NCI-H146 treated with DMSO at 0.1 percent for 48 hours (cell line): ENCODE measurements around the gene STX17.
A peak's percentile ranks its signal among the peaks of the same experiment; 100 is the strongest.
"Not testable (repeated sequence)": the region's sequence is repeated elsewhere in the genome, so short reads cannot be mapped to it uniquely, and the experiment has no call there.

Experiments used
- DNase-seq: peaks from one replicate; lab custom pipeline; 2025; ENCODE audit not compliant: unreplicated experiment; lab: John Stamatoyannopoulos, UW

Gene STX17

DNA sequence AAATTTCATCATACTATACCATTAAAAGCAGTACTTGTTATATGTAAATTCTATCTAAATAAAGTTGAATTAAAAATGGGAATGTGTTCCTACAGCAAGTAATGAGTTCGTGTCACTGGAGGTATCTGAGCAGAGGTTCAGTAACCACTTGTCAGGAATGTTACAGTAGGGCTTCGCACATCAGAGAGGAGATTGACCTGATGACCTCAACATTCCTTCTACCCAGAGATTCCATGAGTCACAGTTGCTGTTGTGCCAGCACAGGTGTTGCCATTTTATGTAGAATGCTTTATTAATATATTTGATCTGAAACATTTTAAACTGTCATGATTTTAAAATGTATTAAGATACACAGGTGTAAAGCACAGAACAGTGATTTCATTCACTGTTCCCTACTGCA lies 60.3 kb downstream of the STX17 start:
- no peak for DNase-seq

DNA sequence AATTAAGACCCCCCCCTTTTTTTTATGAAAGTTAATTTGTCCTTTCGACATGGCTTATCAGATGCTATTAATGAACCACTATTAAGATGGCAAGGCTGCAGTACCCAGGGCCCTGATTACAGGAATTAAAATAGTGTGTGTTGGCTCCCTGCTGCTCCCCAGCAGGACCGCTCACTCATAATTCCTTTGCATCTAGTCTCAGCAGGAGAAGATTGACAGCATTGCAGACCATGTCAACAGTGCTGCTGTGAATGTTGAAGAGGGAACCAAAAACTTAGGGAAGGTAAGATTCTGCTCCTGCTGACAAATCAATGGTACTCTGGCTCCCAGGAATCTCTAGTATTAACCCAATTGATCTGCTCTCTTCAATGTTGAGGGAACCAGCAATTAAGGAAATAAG lies 61.0 kb downstream of the STX17 start:
- no peak for DNase-seq

DNA sequence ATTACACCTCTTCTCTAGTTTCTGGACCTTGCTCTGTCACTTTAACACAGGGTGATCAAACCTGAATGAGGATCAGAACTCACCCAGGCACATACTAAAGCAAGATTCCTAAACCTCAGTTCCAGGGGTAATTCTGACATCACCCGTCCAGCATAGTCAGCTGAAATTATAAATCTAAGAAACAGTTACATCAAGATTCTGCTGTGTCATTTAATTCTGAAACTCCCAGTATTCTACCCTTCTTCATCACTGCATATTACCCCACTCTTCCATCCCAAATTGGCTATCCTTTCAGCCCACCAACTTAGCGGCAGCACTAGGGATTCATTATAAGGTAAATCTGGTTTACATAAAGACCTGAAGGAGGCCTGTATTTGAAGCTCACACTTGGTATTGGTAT lies 64.0 kb downstream of the STX17 start:
- no peak for DNase-seq

DNA sequence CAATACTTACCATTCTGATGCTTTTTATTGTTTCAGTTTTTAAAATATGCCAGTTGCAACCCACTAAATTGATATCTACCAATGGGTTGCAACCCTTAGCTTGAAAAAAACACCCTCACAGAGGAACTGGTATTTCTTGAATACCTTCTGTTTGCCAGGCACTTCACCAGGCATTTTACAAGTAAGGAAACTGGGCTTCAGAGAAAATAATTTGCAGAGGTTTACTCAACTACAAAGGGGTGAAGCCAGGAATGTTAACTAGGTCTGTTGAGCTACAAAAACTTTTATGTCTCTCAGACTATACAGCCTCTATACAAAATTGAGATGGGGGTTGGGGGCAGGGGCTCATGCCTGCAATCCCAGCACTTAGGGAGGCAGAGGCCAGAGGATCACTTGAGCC lies 65.0 kb downstream of the STX17 start:
- no peak for DNase-seq

- no peak for DNase-seq
These were observed 67.0 kb downstream of the STX17 start for GRCh38 chr9:99973455-99973854.

DNA sequence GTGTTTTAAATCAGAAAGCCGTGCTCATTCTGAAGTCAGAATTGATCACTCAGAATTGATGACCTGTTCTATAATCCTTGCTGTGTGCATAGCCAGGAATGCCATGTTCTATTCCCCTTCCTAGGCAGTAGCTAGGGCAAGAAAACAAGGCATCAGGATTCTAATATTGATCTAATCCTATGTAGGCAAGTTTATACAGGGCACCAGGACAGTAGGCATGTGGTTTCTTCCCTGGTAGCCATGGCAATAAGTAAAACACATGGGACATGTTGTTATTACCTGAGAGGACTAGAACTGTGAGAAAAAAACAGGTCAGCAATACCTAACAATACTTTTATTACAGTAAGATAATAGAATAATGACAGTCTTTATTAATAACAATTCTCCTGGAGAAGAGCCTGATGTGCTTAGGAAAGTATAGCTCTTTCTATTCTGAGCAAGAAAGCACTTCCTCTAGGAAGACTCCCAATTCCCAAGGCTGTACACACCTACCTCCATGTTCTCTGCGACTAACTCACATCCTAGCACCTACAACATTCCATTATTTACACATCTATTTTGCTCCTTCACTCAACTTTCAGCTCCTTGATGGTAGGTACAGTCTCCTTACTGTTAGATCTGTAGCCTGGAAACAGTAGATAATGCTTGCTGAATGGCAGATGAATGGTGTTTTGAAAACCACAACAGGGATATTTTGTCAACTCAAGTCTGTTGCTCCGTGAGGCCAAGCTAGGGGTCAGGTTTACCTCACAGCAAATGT lies 70.8 kb downstream of the STX17 start:
- no peak for DNase-seq

- no peak for DNase-seq
These were observed 71.8 kb downstream of the STX17 start for GRCh38 chr9:99978221-99978620.

DNA sequence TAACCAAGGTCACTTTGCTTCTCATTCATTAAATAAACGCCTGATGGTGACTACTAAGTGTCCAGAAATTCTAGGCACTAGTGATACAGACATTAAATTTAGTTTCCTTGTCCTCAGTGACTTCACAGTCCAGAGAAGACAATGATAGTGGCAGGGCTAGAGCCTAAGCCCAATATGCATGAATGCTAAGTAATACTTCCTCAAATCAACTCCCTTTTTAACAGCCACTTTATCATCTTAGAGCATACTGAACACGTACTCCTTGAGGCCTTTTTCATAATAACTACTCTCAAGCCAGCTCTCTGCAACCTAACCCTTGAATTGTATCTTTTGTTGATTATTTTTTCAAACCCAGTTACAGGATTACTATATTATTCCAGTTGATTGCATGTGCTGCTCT lies 74.1 kb downstream of the STX17 start:
- DNase-seq, result no peak

DNA sequence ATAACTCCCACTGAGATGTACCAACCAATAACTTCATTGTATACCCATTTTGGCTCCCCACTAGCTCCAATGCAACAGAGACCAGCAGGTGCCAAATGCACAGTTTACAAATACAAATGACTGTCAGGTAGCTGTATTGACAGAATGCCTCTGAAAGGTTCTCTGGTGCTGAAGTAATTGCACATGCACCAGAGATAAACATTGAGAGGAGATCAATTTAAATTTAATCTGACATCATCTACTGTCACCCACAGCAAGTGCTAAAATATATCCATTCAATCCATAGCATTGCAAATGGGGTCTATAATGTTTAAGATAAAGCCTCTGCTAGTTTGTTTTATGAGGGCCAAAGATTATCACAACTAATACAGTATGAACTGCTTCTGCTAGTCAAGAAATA lies 80.2 kb downstream of the STX17 start:
- peak; percentile 53 for DNase-seq

- DNase-seq, result not testable (repeated sequence)
These were observed 84.1 kb downstream of the STX17 start for GRCh38 chr9:99990508-99990907.

- DNase-seq, result no peak
These were observed 91.8 kb downstream of the STX17 start for GRCh38 chr9:99998266-99998665.

- DNase-seq, result no peak
These were observed 92.4 kb downstream of the STX17 start for GRCh38 chr9:99998866-99999265.

- no peak for DNase-seq
These were observed 93.3 kb downstream of the STX17 start for GRCh38 chr9:99999797-100000196.

DNA sequence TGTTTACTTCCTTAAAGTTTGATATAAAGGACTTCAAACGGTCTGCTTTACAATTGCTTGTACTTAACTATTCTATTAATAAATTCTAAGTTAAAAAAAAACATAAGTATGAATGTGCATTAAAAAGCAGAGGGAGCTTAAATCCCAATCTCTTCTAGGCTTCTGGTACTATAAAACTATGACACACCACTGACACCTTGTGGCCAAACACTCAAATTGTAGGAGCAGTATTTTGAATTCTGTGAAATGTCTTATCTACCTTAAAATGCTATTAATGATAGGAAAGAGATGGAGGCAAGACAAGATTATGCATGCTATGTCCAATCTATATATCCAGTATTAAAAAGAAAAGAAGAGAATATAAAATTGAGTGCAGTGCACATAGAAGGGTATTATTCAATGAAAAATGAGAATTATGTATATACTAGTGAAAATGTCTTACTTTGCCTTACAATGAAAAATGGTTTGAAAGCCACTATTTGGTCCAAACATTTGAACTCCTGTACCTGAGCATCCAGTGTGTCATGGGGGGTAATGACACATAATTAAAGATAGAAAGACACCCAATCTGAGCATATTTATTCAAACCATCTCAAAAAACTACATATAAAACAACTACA lies 104.7 kb downstream of the STX17 start:
- DNase-seq, result peak; percentile 56

DNA sequence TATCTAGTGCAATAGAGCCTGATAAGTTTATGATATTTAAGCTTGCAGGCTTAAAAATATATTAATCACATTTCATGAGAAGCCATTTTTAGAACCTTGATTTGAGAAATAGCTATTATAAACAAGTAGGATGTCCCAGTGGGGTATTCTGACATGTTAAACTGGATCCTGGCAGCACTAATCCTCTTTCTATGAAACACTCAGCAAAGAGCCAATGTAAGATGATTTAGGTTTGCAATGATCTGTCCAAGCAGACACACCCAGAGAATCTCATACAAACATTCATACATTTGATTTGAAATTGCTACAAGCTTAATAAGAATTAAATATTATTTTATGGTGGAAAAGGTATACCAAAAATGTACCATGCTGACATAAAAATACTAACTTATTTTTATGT lies 105.8 kb downstream of the STX17 start:
- no peak for DNase-seq

DNA sequence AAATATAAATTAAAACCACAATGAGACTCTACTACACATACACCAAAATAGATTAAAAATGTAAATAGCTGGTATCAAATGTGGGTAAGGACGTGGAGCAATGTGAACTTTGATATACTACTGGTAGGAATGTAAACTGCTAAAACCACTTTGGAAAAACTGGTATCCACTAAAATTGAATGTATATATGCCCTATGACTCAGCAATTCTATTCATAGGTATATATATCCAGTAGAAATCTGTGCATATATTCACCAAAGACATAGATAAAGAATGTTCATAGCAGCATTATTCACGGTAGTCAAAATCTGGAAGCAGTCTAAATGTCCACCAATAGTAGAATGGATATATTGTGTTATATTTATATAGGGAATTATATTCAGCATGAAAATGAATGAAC lies 107.1 kb downstream of the STX17 start:
- DNase-seq, result no peak

DNA sequence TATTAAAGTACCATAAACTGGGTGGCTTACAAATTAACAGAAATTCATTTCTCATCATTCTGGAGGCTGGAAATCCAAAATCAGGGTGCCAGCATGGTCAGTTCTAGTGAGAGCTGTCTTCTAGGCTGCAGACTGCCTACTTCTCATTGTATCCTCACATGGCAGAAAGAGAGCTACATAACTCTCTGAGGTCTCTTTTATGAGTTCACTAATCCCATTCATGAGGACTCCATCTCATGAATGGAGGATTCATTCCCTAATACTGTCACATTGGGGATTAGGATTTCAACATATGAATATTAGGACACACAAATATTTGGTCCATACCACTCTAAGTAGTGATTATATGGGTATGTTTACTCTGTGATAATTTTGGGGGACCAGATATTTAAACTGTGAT lies 108.4 kb downstream of the STX17 start:
- DNase-seq, result no peak

GRCh38 chr9:100019541-100019940 lies 113.1 kb downstream of the STX17 start:
- DNase-seq, result no peak
